GM19025 (cell line): ENCODE data around the gene BTBD16.

Source experiments
- ATAC-seq: cut with Tn5 transposase; IDR thresholded peaks from one replicate; pipeline ENCODE4 v1.9.1; 2021; ENCODE audit warnings: mild to moderate bottlenecking, low read depth, moderate library complexity; ENCODE audit not compliant: unreplicated experiment

The BTBD16 gene

DNA sequence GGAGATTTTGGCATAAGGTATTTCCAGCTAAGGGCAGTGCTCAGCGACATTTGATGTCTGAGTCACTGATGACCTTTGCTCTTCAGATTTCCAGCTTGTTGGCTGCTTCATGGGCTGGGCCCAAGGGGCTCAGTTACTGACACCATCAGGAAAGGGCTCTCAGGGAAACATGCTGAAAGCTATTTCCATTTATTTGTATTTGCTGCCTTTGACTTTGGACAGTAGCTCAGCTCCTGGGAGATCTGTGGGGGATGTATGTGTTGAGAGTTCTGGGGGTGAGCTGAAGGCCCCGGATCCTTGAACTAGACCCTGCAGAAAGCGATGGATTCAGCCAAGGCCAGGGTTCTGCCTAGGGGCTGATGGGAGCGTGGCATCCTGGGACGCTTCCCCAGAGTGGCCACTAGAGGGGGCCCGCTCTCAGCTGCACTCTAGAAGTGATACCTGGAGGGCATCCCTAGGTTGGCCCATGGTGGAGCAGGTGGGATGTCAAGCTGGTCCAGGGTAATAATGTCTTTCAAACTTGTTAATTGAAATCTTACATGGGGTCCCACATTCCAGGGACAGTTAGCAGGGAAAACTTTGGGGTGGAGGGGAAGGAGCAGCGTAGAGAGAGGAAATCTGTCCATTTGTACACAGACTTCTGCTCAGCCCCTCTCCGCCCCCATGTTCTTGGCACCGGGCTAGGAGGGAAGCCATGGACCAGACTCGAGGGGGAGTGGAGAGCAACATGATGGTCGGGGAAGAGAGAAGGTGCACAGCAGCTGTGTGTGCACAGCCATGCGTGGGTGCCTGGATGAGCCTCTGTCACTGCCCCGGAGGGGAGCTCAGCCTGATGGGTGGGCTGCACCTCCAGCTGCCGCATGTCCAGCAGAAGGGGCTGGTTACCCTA lies 3.0 kb upstream of the BTBD16 start:
- ATAC-seq = no peak

DNA sequence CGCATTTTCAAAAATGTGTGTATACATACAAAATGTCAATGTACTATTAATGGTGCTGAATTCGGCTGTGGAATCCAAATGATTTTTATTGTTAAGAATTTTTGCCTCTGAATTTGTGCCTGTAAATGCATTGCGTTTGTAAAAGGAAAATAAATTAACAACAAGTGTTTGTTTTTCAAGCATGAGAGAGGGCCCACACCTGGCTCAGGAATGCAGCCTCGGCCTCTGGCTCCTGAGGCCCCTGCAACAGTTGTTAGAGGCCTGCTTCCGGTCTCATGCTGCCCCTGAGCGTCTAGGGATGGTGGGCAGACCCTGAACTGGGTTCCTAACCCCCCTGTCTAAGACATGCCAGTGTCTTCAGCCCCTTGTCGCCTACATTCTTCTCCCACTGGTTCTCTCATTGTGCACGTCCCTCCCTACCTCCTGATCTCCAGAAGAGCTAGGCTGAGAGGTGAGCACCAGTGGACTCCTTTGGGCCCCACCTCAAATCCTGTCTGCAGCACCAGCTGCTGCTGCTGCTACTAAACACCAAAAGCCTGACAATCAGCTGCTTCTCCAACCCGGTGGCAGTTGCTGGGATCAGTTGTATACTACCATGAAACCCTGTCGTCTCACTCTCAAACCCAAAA lies 1.9 kb upstream of the BTBD16 start:
- ATAC-seq = no peak

DNA sequence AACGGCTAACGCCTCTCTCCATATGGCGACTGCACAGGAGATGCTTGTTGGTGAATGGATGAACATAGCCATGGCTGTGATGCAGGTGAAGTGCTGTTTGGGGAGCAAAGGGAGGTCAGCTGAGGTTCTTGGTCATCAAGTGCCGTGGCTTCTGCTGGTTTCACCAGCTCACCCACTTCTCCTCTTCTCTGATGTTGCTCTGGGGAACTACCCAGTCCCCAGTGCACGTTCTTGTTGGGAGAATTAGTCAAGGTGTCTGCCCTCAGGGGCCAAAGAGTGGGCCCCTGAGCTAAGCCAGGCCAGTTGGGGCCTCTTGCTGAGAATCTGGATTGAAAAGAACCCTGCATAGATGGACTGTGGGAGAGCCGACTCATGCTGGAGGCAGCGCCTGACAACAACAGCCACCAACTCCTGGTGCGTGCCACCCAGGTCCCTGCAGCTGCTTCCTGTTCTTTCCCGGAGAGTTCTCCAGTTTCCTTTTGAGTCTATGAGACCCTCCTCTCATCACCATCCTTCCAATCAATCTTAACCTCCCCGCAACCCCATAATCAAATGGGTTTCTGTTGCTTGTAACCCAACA lies 3.0 kb downstream of the BTBD16 start:
- ATAC-seq = no peak

DNA sequence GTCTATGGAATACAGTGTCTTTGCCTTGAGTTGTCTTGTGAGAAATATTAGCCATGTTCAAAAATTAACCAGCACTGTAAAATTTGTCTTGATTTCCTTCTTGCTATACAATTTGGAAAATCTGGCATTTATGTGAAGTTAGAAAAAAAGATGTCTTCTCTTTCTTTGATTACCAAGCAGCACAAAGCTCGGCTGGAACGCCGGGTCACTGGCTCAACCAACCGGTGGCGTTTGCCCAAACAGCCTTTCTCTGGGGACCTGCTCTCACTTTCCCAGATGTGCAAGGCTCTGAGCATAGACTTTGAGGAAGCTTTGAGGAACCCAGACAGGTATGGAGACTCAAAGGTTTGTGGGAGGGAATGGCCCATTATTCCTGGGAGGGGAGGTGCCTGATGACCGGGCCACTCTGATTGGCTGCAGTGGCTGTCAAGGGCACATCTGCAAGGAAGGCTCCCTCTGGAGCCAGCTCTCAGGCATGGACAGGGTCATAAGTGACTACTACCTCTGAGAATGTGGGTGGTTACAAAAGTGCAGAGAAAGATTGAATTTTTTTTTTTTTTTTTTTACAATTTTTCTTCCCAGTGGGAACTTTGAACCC lies 5.6 kb downstream of the BTBD16 start:
- ATAC-seq = no peak

DNA sequence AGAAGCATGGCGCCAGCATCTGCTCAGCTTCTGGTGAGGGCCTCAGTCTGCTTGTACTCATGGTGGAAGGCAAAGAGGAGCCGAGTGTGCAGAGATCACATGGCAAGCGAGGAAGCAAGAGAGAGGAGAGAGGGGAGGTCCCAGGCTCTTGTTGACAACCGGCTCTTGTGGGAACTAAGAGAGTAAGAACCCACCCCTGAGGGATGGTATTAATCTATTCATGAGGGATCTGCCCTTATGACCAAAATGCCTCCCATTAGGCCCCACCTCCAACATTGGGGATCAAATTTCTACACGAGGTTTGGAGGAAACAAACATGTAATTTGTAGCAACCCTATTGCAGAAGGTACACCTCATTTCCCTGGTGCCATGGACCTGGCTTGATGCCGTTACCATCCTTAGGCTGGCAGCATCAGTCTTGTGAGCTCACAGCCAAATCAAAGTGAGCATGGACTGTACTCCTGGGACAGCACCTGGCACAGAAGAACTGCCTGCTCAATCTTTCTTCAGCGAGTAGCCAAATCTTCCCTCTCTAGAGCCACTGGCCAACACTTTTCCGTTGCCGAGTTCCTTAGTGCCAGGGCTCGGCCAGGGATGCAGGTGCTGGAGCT lies 6.5 kb downstream of the BTBD16 start:
- no peak for ATAC-seq

DNA sequence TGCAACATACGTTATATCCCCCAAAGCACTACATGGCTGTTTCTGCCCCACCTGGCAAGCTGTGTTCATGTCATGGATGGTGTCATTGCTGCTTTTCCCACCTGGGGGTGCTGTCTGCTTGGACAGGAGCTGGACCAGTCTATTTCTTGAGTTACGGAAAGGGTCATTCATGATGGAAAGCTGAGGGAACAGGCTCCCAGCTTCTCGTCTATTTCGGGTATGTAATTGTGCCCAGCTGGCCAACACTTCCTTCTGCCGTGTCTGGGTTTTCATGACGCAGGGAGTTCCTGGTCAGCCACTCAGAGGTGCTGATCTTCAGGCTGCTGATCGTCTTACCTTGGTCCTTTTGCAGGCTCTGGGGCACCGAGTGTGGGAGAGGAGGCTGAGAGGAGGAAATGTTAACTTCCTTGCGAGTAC lies 8.6 kb downstream of the BTBD16 start:
- ATAC-seq = no peak

DNA sequence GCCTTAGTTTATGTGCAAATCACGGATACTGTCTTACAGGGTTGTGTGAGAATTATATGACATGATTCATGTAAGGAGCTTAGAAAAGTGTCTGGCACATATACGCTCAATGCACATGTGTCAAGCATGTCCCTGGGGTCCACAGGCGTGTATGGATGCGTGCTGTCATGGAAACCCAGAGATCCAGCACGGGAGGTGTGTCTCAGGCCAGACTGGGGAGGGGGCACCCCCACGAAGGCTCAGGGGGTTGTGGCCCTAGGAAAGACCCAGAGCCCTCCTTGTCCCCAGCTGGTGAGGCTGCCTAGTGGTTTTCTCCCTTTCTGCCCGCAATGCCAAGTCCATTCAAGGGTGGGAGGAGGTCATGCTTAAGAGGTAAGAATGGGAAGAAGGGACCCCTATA lies 9.1 kb downstream of the BTBD16 start:
- no peak for ATAC-seq

DNA sequence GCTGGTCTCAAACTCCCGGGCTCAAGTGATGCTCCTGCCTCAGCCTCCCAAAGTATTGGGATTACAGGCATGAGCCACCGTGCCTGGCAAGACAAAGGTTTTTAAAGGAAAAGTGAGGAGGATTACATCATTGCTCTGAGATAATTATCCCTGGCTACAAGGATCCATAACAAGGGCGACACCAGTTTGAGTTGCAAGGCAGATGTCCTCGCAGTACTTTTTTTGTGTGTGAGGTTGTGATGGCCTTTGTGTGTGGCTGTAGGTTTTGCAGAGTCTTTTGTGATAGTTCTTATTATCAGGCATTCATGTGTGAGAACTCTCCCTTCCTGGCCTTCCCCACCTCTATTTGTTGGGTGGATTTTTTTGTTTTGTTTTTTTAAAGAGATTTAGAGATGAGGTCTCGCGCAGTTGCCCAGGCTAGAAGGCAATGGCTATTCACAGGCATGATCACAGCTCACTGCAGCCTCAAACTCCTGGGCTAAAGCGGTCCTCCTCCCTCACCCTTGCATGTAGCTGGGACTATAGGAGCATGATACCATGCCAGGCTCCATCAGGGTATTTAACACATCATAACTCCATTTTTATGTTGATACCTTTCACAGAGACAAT lies 10.0 kb downstream of the BTBD16 start:
- no peak for ATAC-seq

DNA sequence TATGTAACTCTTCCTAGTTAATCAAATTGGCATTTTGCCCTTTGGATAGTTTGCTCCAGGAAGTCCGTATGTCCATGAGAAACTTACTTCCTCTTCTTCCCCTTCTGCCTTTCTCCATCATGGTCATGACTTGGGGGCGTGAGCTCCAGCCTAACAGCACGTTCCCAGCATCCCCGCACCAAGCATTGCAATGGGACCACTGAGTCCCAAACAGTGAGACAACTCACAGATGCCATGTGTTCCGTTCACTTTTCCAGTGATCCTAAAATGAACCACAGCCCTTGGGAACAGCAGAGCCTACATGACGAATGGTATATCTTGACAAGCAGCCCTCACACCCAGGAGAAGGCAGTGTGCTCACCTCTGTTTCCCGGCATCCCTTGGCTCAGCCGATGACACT lies 10.7 kb downstream of the BTBD16 start:
- ATAC-seq = no peak

DNA sequence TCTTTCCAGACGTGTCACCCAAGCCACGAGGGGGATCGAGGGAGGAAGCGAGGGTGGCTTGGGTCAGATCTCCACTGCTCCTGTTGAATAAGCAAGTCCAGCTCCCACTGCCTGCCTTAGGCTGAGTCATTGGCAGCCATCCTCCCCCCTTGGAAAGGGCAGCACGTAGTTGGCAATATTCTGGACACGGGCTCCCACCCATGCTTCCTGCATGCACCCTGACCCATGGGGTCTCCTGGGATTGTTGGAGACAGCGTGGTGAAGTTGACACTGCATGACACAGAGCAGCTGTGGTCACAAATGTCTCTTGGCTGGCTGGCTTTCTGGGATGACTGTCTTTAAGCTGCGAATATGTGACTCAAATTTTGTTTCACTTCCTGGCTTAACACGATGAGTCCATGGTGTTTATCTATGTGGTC lies 11.2 kb downstream of the BTBD16 start:
- ATAC-seq = no peak

DNA sequence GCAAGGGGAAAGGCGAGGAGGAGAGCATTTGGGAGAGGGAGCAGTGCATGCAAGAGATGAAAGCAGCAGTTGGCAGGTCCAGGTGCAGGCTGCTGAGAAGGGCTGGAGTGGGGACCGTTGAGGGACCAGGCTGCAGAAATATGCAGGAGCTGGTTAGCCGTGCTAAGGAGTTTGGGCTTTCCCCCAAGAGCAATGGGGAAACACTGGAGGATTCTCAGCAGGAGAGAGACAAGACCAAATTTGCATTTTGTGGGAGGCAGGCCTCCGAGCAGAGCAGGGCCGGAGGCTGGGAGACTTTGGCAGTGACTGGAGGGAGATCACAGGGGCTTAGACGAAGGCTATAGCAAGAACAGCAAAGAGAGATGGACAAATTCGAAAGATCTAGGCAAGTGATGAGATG lies 11.8 kb downstream of the BTBD16 start:
- ATAC-seq = no peak

DNA sequence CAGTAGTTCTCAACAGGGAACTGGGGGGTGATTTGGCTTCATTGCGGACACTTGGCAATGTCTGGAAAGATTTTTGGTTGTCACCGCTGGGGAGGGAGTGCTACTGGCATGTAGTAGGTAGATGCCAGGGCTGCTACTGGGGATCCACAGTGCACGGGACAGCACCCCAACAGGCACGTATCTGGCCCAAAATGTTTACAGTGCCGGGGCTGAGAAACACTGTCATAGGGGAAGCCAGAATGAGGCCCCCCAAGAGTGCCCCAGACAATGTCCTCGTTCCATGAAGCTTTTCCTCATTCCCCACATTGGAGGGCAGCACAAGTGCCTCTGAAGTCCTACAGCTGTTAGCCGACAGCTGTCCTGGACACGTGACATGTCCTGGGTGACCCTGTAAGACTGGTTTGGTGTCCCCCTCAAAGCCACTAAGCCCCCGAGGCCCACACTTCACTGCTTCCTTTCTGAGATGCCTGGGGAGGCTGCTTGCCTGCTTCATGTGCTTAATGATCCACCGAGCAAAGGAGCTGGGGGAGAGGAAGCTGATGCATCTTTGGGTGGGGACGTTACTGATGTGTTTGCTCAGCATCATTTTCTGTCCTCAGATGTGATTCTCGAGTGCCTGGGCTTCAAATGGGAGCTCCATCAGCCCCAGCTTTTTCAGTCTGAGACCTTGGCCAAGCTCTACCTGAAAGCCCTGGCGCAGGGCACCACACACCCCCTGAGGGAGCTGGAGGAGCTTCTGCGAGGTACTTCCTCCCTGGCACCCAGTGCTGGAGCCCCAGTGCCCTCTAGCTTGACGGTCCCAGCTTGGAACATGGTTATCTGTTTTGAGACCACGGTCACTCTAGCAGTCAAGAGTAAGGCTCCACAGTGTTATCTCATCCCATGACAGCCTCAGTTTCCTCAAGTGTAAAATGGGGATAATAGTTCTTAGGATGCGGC lies 14.7 kb downstream of the BTBD16 start:
- ATAC-seq = no peak

DNA sequence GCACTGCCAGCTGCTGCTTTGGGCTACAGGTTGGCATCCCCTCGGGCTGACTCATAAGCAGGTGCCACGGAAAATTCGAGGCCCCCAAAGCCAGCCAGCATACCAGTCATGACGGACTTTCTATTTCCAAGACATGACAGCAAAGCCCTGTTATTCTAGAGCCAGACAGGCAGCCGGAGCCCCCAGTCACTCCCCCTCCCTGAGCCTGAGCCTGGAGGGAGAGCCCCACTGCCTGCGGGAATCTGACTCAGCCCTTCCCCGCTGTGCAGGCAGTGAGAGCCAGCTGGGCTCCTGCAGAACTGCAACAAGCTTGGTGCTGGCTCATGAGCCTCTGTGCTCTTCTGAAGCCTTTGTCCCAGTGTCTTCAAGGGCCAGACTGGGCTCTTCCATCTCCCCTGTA lies 15.8 kb downstream of the BTBD16 start:
- ATAC-seq = no peak

DNA sequence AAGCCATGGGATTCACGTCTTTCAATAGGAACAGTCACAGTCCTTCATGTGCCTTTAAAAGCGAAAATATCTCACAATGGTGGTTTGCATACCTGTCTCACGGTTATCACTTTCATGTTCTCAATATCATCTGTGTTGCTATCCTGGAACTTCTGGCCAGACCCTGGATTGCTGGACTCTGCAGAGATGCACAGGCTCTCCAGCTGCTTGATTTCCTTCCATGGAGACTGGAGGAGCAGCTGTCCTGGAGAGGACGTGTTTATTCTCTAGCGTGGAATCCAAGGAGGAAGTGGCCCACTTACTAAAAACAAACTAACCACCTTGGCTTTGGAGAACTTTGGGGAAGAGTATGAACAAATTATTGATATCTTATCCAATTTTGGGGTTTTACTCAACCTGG lies 16.5 kb downstream of the BTBD16 start:
- no peak for ATAC-seq

DNA sequence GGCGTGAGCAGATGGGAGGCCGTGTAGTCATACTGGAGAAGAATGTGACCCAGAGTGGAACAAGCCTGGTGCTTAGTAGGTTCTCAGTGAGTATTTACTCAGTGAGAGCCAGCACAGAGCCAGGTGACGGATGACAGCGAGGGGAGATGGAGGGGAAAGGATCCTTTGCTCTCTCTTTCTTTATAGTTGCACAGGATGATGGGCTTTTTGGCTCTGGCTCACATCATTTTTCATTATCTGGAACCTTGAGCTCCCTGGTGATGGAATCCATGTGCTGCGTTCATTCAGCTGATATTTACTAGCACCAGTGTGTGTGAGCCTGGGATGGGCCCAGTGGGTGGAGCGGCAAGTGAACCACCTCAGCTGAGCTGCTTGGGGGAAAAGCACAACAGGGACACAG lies 17.2 kb downstream of the BTBD16 start:
- ATAC-seq = no peak

DNA sequence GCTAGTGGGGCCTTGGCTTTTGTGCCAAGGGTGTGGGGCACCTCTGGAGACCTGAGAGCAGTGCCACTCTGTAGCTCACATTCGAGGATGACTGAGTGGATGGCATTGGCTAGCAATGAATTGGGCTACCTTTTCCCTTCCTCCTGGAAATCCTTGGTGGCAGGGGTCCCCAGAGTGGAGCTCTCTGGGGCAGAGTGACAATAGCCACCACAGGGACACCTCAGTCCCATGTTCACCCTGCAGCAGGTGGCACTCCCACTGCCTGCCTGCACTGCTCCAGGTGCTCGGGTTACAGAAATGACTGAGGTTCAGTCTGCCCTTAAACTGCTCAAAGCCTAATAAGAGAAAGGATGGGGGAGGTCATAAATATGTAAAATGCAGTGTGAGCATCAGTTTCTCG lies 17.8 kb downstream of the BTBD16 start:
- ATAC-seq = no peak

DNA sequence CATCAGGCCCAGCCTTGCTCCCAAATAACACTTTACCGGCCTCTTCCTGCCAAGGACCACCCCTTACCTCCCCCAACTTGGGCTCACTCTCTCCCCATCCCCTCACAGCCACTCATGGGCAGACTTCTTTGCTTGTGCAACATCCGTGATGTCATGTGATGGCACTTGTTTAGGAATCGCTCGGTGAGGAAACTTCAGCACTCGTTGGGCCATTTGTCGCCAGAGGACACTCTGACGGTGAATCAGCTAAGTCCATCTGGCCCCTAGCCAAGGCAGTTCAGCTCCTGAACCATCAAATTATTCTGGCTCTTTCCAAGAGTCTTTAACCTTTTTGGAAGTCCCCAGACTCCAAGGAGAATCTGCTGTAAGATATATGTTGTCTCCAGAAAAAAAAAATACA lies 19.2 kb downstream of the BTBD16 start:
- no peak for ATAC-seq

DNA sequence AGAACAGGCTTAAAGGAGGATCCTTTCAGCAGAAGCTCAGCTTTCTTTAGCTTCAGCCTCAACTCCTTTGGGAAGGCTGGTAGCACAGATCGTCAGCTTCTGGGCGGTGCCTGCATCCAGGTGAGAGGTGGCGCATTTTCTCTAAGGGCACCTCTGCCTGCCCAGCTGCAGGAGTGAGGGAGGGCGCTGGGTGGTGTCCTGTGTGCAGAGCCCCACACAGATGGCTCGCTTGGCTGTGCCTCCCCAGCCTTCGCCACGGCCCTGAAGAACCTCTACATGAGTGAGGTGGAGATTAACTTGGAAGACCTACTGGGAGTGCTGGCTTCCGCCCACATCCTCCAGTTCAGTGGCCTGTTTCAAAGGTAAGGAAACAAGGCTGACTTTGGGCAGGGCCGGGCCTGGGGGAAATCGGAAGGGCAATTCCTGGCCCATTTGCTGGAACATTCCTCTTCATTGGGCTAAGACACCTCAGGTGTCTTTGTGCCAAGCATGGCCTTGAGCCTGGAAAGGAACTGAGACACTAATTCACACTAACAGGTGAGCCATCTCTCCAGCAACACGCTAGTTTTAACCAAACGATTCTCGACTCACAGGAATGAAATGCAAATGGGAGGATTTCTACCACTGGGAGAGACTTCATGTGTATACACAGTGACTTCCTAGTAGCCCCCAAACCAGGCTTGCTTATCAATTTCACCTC lies 19.9 kb downstream of the BTBD16 start:
- ATAC-seq = no peak

DNA sequence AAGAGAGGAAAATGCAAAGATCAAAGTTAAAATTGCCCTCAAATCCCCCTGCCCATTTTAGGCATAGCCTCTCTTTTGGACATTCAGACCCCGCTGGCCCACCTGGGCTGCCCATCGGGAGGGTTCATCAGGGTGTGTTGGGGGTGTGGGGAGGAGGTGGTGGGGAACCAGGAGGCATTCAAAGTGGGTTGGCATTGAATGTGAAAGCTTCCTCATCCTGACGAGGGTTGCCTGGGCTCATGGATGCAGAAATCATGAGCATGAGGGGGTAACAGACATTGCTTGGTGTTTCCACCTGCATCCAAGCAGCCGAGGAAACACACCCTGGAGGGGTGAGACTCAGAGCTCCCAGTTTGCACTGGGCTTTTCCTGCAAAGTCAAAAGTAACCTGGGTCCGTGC lies 20.6 kb downstream of the BTBD16 start:
- no peak for ATAC-seq
